Activated naive CD4-positive, alpha-beta T cell (primary cell): ENCODE data around the gene PPP1R14B.
A peak's percentile ranks its signal among the peaks of the same experiment; 100 is the strongest.
"Not testable (repeated sequence)": the region's sequence is repeated elsewhere in the genome, so short reads cannot be mapped to it uniquely, and the experiment has no call there.

Experiments
- DNase-seq, 4 experiments: peaks; one replicate each; lab custom pipeline; 2025; lab: John Stamatoyannopoulos, UW

Gene PPP1R14B

GRCh38 chr11:64260147-64260708 lies 13.5 kb upstream of the PPP1R14B start:
- no peak for DNase-seq

GRCh38 chr11:64259533-64260067 lies 12.9 kb upstream of the PPP1R14B start:
- no peak for DNase-seq

- DNase-seq: no peak
These were observed 12.3 kb upstream of the PPP1R14B start for GRCh38 chr11:64258946-64259532.

- DNase-seq: no peak
These were observed 11.6 kb upstream of the PPP1R14B start for GRCh38 chr11:64258356-64258755.

GRCh38 chr11:64256300-64256699 lies 9.6 kb upstream of the PPP1R14B start:
- DNase-seq: no peak

GRCh38 chr11:64255135-64256128 lies 8.7 kb upstream of the PPP1R14B start:
- no peak for DNase-seq

GRCh38 chr11:64254326-64254725 lies 7.6 kb upstream of the PPP1R14B start:
- no peak for DNase-seq

GRCh38 chr11:64253481-64253880 lies 6.7 kb upstream of the PPP1R14B start:
- DNase-seq: no peak

GRCh38 chr11:64253043-64253442 lies 6.3 kb upstream of the PPP1R14B start:
- no peak for DNase-seq

GRCh38 chr11:64252003-64252872 lies 5.5 kb upstream of the PPP1R14B start:
- no peak for DNase-seq

- no peak for DNase-seq
These were observed 4.9 kb upstream of the PPP1R14B start for GRCh38 chr11:64251753-64252002.

GRCh38 chr11:64251016-64251752 lies 4.4 kb upstream of the PPP1R14B start, which contains the start of gene PLCB3:
TSS of gene PLCB3 (plus strand) at chr11:64251530. CDS start at chr11:64251650, 120 bp downstream.
- DNase-seq: peak; percentile 29 to 63 (median 42)

GRCh38 chr11:64250415-64251015 lies 3.8 kb upstream of the PPP1R14B start:
- DNase-seq: no peak

- DNase-seq: no peak
These were observed 3.0 kb upstream of the PPP1R14B start for GRCh38 chr11:64249563-64250414.

- DNase-seq: no peak
These were observed 2.3 kb upstream of the PPP1R14B start for GRCh38 chr11:64249038-64249437.

- DNase-seq: no peak
These were observed 1.8 kb upstream of the PPP1R14B start for GRCh38 chr11:64248578-64248977.

- DNase-seq: no peak
These were observed 1.2 kb upstream of the PPP1R14B start for GRCh38 chr11:64247729-64248531.

GRCh38 chr11:64246621-64246870 lies 197 bp downstream of the PPP1R14B start:
- not testable (repeated sequence) for DNase-seq
